NB4 (cell line): Measurements from ENCODE around the gene ENPEP.
"Not testable (repeated sequence)": the region's sequence is repeated elsewhere in the genome, so short reads cannot be mapped to it uniquely, and the experiment has no call there.

Experiments used
- DNase-seq: peaks from one replicate; pipeline ENCODE4 v3.0.0; 2010; ENCODE audit warnings: low read depth
- H3K4me3 ChIP-seq: one replicate; pipeline ENCODE4 v1.5.1; 2011; ENCODE audit warnings: mild to moderate bottlenecking, low read depth, low read length, moderate library complexity
- CTCF ChIP-seq: IDR thresholded peaks from one replicate; pipeline ENCODE4 v1.5.1; 2012; ENCODE audit warnings: low read depth, low read length
- MYC ChIP-seq: IDR thresholded peaks from 2 replicates; pipeline ENCODE4 v1.6.1; 2011; ENCODE audit warnings: low read depth, low read length
- POLR2A ChIP-seq: IDR thresholded peaks from 2 replicates; pipeline ENCODE4 v1.6.1; 2011; ENCODE audit warnings: mild to moderate bottlenecking; ENCODE audit not compliant: insufficient read length; ENCODE audit errors: extremely low read depth
- TF ChIP-seq, protein P1 (sequence below): IDR thresholded peaks from 2 replicates; pipeline ENCODE4 v1.6.1; 2011; ENCODE audit warnings: low read depth, low read length

Gene ENPEP

DNA sequence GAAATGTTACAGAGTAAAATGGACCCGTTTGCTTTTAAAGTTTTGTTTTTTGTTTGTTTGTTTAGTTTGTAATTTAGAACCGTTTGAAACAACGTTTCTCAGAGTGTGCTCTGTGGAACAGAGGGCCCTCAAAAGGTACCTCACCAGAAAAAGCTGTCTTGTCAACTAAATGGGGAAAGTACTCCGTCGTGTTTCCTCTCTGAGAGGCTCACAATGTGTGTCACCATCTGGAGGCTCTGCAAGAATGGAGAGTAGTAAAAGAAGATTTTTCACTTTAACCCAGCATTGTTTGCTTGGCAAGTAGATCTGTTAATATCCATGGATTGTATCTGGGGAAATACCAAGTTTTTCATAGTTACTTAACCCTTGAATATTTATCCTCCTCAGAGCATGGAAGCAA, 1.5 kb upstream of the ENPEP start:
- TF ChIP-seq CTCF = no peak
- no peak for TF ChIP-seq POLR2A
- TF ChIP-seq, protein P1, sequence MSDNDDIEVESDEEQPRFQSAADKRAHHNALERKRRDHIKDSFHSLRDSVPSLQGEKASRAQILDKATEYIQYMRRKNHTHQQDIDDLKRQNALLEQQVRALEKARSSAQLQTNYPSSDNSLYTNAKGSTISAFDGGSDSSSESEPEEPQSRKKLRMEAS = no peak
- no peak for TF ChIP-seq MYC
- DNase-seq = no peak
- H3K4me3 ChIP-seq = no peak overlapping the region

- not testable (repeated sequence) for DNase-seq, H3K4me3 ChIP-seq
Measured at GRCh38 chr4:110475080-110475479, 875 bp upstream of the ENPEP start.

- TF ChIP-seq POLR2A (no peak), CTCF (no peak), MYC (no peak)
- TF ChIP-seq, protein P1 = no peak
- no peak overlapping the region for H3K4me3 ChIP-seq
- DNase-seq = no peak
Measured at GRCh38 chr4:110477836-110478235, 1.9 kb downstream of the ENPEP start.

DNA sequence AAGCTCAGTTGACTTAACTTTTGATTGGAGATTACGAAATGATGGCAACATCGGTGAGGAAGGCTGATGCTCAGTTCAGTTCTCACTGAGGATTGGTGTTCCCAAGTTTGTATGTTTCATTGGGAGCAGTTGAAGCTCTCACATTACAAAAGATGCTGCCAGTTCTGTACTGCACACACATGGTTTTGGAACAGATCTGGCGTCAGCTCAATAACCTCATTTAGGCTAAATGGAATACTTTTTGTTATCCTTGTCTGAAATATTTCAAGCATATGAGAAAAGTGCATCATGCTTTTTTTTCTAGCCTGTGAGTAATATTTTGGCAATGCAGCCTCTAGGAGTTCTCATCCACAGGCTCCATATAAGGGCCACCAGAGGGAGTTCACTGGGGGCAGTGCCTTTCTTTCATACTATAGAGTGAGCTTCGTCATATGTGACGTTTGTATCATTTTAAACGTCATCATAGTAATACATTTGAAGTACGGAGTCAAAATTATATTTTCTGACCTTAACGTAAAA, 4.1 kb downstream of the ENPEP start:
- DNase-seq = no peak

DNA sequence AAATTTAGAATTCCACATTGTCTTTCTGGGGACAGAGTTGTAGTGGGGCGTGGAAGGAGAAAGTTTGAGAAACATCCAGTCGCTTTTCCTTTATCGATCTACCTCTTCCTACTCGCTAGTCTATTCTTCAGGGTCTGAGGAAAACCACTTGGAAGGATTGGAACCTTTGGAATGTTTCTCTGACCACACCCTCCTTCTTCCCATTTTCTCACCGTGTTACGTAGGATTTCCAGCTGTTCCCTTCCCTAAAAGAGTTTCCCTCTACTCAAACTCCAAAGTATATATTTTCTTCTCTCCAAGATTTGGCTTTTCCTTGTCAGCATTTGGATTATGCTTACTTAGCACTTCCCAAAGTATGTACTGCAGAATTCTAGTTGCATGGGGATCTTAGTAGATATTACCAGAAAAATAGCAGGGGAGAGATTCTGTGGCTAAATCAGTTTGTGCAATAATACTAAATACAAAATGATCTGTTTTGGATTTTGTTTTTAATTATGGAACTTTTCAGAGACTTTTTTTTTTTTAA, 4.9 kb downstream of the ENPEP start:
- TF ChIP-seq, protein P1 = no peak
- TF ChIP-seq POLR2A (no peak), CTCF (no peak), MYC (no peak)
- no peak overlapping the region for H3K4me3 ChIP-seq
- DNase-seq = no peak

More for the DNA sequence above, 4.1 kb downstream of the ENPEP start:
- no peak overlapping the region for H3K4me3 ChIP-seq
- TF ChIP-seq MYC (no peak), POLR2A (no peak), CTCF (no peak)
- TF ChIP-seq, protein P1 = no peak

GRCh38 chr4:110483516-110483915, 7.6 kb downstream of the ENPEP start:
- TF ChIP-seq MYC (no peak), POLR2A (no peak)
- no peak overlapping the region for H3K4me3 ChIP-seq

GRCh38 chr4:110484029-110484428, 8.1 kb downstream of the ENPEP start:
- DNase-seq = no peak
- no peak for TF ChIP-seq POLR2A
- TF ChIP-seq MYC = no peak
- TF ChIP-seq, protein P1 = no peak
- no peak for TF ChIP-seq CTCF
- no peak overlapping the region for H3K4me3 ChIP-seq

More at GRCh38 chr4:110483516-110483915, 7.6 kb downstream of the ENPEP start:
- DNase-seq = no peak
